ENCODE data around the gene MKRN1.

- TF ChIP-seq POLR2AphosphoS5 (IDR thresholded peaks at IDR 0.05; ENCODE audit: low read depth, low read length) (no peak), CTCF (IDR thresholded peaks at IDR 0.05) (no peak), SIN3A (IDR thresholded peaks at IDR 0.05; ENCODE audit: borderline replicate concordance, insufficient read depth, low read depth, low read length) (no peak), REST (IDR thresholded peaks at IDR 0.05; ENCODE audit: insufficient read depth in 1 of 2, low read depth in 2 of 2, low read length in 1 of 2) (no peak)
Measured at GRCh38 chr7:140433396-140433795, 45.9 kb downstream of the MKRN1 start.
